Stimulated activated CD4-positive, alpha-beta T cell treated with anti-CD3 and anti-CD28 coated beads, Interleukin-2, amount 100 ng/mL, for 24 hours (primary cell): ENCODE data around the gene BNIP5.

Experiments
- DNase-seq, 2 donors: peaks; one replicate each; pipeline ENCODE4 v3.0.0-alpha.2; 2020

The BNIP5 gene

DNA sequence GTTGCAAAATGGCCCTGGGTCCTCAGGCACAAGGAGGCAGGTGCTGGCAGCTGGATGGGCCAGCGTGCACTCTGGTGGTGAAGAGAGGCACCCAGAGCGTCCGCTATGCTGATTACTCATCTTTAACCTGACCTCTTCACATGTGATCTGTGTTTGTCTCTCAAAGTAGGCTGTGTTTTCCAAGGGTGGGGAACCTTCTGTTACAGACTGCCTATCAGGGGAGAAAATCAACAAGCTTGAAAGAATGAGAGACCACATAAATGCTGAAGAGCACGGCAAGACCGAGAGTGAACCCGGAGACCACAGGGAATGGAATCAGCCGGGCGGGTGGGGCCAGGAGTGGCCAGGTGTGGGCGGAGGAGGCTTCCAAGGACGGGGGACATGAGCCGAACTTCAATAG is 16.2 kb downstream of the BNIP5 start:
- DNase-seq = no peak

DNA sequence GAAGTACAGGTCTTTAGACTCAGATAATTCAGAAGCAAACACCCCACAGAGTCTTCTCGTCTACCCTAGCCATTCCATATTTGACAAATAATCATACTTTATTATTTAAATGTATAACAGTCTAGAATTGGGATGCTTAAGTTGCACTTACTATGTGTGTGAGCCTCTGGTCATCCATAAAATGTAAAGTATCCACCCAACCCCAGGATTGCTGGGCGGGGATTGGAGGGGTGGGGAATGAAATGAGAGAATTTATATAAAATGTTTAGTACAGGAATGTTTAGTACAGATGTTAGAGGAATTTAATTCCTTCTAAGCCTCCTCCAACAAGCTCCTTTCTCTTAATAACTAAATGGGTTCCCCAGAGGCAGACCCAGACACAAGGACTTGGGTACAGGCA is 16.9 kb downstream of the BNIP5 start:
- no peak for DNase-seq

DNA sequence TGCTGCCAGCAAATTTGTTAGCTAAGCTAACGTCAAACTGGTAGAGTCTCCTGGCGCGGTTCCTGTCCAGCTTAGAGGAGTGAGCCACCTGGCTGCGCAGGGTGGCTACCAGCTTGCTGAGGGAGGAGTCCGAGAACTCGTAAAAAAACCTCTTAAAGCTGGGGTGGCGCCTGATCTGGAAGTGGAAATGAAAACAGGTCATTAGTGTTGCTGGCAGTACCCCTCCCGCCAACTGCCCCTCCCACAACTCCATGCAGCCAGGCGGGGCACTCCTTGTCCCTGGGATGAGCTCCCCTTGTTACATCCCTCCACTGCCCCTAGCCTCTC is 17.3 kb downstream of the BNIP5 start:
- no peak for DNase-seq

DNA sequence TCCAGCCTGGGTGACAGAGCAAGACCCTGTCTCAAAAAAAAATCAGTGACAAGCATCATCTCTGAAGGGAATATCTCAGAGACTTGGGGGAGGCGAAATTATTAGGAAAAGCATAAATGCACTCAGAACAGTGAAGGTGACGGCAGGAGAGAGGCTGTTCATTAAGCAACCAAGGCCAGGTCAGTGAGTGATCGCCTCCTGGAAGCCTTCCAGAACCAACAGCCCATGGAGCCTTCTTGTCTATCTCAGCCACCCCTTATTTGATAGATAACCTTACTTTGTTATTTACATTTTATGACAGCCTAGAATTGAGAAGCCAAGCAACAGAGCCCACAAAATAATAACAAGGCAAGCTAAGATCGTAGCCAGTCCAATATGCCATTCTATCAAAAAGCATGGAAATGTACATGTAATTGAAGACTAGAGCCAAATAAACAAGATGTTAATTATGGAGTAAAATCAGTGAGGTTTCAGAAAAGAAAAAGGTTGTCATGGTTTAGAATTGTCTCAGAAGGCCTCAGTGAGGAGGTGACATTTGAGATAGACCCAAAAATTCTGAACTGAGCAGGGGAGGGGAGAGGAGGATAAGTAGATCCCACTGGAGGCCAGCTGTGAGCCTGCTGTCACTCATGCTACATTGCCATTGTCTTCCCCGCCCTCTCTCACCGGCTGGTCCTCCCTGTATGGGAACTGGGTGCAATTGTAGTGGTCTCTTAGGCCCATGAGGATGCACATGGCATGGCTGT is 17.8 kb downstream of the BNIP5 start:
- no peak for DNase-seq

DNA sequence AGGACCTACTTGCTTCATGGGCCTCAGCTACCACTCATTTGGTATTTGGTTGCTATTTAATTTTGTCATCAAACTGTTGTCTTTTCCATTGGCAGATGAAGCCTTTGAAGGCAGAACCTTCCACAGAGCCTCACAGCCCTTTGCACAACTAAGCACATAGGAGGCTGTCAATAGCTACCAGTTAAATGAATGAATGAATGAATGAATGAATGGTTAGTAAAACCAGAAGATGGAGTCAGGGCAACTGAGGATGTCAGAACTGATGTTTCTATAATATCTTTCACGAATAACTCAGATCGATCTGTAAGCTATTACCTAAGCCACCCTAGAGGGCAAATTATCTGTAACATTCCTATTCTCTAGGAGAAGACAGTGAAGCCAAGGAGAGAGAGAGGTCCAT is 19.1 kb downstream of the BNIP5 start:
- no peak for DNase-seq

DNA sequence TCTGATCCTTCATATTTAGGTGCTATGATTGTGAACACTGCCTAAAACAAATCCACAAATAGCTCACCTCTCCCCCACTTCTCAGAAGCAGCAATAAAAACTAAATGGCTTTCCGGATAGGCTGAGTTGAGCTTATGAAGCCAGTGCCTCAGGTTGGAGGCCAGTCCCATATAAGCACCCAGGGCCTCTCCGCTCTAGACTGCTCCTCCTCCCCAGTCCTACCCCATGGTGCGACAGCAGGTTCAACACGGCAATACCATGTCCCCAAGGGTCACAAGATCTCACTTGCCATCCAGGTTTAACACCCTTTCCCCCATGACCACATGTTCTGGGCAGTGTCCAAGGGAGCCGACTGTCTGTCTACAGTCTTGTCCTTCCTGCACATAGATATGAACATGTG is 20.8 kb downstream of the BNIP5 start:
- DNase-seq = no peak

DNA sequence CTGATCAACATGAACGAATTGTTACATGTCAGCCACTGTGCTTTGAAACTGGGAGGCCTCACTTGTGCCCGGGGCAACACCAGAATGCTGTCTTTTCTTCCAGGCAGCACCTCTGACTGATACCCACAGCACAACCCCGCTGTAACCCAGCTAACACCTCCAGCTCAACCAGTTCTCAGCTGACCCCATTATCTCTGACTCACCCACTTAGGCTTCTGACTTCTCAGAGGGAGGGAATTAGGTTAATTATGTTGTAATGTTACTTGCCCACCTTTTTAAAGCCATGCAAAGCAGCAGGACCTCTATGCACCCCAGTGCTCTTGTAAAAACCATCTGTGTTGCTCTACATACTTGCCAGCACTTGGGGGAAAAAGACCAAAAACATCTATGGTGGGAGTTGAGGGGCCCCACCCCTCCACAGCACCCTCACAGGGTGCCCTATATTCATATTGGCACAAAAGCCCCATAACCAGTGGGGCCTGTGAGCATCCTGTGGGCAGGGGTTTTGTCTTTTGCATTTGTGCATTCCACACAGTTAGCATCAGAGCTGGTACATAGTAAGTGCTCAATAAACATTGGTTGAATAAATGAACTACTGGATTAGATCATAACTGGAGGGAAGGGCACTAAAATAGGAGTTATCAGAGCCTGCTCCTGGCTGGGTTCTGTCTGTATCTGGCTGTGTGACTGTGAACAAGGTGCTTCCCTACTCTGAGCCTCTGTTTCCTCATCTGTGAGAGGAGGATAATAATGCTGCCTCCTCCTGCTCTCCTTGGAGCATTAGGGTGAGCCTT is 22.3 kb downstream of the BNIP5 start:
- no peak for DNase-seq

DNA sequence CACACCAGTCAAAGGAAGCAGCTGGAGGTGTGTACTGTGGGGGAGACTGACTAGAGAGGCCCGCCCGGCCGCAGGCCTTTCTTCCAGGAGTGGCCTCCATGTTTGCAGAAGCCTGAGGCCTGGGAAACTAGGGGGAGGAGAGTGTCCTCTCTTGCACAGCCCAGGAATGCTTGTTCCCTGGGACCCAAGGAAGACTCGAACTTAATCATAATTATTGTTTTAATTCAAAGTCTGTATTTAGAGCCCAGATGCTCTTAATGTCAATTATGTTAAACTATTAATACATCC is 23.1 kb downstream of the BNIP5 start:
- DNase-seq = no peak

DNA sequence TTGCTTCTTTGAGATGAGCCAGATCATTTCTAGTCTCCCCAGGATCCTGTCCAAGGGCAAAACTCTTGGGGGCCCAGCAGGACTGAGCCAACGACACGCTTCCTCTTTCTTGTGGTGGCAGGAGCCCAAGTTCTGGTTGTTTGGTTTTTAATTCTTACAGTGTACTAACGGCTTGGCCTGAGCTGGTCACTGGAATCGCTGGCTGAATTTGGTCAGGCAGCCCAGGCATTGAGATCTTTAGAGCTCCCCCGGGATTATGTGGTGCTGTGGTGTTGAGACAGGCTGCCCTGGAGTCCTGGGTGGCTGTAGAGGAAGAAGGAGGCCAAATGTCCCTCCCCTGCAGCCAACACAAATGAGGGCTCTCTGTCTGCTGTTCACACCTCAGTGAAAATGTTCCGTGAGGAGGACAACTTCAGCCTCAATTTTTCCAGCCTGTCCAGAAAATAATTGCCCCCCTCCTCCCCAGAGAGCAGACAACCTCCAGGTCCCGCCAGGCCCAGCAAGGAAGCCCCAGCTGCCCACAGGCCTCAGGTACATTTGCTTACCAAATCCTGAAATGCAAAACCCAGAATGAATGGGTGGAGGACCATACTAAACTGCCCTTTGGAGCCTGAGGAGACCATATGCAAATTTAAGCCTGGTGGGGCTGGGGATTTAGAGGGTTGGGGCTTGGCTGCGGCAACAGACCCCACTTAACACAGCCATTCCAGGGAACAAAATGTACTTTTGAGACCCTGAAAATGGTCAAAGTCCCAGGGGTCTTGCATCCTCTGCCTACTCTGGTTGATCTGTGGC is 23.6 kb downstream of the BNIP5 start:
- no peak for DNase-seq

DNA sequence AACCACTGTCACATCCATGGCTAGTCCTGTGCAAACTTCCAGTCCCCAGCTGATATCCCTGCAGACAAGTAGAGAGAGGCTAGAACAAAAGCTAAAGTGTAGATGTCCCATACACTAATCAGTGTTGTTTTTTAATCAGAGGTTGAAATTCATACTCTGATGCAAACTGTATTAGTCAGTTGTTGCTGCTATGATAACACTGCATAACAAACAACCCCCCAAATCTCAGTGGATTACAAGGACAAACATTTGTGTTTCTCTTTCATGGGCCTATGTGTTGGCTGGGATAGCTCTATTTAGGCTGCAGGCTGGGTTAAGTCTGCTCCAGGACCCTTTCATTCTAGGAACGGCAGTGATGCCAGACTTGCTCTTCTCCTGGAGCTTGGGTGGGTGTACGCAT is 26.8 kb downstream of the BNIP5 start:
- DNase-seq = no peak

DNA sequence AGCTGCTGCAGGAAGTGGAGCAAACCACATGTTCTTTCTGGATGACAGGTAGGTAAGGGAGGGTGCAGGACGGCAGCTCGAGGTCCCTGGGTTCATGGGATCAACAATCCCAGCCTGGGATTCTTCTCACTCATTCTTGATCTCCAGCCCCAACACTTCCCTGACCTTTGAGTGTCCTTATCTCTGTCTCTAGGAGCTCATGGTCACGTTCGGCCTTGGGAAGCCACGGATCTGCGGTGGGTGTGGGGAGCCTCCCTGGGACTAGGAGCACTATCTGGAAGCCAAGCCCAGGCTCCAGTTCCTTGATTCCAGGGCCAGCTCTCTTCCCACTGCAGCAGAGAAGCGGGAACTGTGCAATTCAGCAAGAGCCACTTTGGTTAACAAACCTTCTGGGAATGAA is 27.5 kb downstream of the BNIP5 start:
- no peak for DNase-seq

DNA sequence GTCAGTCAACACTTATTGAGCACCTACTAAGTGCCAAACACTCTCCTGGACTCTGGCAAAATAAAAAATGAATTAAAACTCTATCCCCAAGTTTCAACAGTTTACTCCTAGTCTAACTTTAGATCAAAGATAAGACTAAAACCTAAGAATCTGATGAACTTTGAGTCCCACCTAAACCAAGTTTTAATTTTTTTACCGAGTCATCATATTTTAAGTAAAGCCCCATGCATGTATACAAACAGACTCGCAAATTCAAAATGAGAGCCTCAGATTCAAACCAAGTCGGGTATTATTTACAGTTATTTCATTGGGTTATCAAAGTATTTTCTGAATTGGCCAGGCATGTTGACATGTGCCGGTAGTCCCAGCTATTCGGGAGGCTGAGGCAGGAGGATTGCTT is 28.2 kb downstream of the BNIP5 start:
- no peak for DNase-seq

DNA sequence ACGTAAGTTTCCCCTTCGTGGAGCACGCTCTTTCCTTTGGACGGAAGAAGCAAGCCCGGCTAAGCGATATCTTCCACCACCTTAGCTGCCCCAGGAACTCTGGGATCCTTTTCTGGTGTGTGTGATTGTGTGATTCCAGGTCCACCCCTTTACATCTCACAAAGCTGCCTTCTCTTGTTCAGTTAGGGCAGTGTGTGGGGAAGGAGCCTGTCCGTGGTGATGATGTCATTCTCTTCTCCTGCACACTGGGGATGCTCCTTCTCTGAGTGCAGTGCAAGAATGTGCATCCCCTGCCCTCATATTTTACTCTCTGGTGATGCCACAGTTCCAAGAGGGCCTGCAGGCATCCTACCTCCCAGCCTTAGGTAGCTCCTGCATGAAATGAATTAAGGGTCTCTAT is 30.3 kb downstream of the BNIP5 start:
- DNase-seq = no peak

DNA sequence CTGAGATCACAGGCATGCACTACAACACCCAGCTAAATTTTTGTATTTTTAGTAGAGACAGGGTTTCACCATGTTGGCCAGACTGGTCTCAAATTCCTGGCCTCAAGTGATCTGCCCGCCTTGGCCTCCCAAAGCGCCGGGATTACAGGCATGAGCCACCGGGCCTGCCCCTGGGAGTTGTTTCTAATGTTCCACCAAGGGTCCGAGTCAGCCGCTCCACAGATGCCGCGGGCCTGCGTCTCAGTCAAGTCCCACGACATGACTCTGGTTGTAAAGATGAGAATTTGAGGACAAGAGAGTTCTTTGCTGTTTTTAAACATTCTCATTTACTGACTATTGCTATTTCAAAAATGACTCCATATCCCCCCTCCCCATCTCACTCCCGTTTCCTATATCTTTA is 30.8 kb downstream of the BNIP5 start:
- DNase-seq = no peak

DNA sequence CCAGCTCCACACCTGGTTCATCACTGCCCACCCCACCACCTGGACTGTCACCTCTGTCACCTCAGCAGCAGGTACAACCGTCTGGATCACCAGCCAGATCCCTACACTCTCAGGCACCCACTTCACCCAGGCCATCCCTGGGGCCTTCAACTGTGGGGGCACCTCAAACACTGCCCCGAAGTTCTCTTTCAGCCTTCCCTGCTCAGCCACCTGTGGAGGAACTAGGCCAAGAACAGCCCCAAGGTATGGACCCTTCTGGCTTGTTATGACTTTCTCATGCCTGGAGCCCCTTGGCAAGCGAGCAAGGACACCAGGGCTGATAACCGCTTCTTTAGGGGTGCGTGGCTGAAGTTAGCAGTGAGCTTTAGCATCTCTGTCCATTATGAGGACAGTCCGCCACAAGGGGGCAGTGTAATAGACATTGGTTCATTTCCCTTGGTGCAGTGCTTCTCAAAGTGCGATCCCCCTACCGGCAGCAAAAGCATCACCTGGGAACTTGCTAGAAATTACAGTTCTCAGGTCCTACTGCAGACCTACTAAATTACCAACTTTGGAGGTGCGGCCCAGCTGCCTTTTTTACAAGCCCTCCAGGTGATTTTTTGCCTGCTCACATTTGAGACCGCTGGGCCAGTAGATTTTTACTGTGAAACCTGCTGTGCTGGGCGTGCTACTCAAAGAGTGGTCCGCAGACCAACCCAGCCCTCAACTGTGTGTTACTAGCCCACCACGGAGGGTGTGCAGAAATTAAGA is 34.3 kb downstream of the BNIP5 start:
- peak; percentile 94 to 98 for DNase-seq

DNA sequence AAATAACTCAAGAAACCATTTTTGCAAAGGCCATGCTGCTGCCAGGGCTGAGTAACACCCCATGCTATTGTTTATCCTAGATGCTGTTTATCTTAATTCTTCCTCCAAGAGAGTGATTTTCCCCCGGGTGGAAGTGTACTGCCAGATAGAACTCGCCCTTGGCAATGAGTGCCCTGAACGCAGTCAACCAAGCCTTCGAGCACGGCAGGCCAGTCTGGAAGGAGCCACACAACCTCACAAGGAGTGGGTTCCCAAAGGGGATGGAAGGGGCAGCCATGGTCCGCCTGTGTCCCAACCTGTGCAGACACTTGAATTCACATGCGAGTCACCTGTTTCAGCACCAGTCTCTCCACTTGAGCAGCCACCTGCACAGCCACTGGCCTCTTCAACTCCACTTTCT is 34.9 kb downstream of the BNIP5 start:
- DNase-seq = no peak

DNA sequence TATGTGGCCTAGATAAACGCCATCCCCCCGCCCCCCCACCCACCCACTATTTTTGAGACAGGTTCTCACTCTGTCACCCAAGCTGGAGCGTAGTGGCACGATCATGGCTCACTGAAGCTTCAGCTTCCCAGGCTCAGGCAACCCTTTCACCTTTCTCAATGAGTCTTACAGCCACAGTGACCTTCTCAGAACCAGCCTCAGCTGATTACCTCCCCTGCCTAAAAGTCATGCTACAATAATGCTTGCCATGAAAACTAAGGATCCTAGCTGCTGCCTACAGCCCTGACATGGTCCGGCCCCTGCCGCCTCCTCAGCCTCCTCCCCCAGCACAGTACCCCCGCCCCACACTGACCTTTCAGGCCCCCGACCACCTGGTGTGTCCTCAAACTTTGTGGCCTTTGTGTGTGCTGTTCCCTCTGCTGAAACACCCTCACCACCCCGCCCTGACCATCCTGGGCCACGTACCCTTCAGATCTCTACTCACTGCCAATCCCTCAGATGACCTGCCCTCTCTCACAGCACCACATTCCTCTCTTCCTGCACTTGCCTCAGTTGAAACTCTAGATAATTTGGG is 35.5 kb downstream of the BNIP5 start:
- DNase-seq = no peak

DNA sequence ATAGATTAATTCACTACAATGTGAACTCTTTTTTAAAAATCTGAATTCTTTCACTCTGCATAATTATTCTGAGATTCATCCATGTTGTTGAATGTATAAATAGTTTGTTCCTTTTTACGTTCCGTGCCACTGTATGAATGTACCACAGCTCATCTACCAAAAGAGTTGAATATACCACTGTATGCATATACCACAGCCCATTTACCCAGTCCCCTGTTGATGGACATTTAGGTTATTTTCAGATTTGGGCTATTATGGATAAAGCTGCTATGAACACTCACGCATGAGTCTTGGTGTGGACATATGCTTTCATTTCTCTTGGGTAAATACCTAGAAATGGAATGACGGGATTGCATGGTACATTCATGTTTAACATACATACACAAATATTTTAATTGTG is 38.7 kb downstream of the BNIP5 start:
- DNase-seq = no peak

DNA sequence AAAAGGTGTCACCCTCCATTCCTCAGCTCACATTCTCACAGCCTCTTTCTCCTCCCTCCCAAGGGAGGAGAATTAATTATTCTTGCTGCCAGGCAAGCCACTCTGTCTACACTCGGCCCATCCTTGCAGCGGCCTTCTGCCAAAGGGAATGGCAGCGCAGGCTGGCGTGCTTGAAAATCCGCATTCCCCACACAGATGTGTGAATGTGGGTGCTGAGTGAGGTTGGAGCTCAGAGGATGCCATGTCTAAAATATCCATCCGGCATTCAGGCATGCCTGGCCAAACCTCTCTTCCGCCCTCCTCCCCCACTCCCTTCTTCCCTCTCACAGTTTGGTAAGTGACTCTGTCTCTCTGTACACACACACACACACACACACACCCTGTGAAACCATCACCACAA is 39.2 kb downstream of the BNIP5 start:
- DNase-seq = no peak

DNA sequence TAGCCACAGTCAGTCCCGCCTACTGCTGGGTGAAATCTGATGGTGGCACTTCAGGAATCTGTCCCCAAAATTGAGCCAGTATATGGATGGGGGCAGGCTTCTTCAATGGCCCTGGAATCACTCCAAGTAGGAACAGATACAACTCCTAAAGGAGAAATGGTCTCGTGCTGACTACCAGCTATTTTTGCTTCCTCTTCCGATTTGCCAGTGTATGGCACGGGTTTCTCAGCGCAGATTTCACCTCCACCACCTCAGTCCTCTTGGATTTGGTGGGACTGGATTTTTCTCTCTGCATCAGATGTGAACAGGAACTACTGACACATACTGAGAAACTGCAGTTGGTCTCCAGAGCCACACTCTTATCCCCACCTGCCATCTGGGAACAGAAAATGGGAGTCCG is 39.6 kb downstream of the BNIP5 start:
- no peak for DNase-seq

DNA sequence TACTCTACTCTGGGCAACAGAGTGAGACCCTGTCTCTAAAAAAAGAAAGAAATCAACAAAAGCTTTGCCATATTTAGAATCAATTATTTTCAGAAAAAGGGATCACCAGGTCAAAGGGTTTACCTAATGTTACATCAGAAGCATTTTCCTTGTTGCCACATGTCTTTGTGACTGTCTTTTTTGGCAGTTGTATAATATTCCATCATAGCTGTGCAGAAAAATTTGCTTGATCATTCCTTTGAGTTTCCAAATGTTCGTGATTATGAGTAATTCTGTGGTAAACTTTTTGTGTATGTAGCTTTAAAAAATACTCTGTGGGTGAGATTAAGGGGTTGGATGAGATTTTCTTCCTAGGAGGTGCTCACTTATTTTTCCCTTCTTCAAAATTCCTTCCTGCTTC is 40.4 kb downstream of the BNIP5 start:
- no peak for DNase-seq

DNA sequence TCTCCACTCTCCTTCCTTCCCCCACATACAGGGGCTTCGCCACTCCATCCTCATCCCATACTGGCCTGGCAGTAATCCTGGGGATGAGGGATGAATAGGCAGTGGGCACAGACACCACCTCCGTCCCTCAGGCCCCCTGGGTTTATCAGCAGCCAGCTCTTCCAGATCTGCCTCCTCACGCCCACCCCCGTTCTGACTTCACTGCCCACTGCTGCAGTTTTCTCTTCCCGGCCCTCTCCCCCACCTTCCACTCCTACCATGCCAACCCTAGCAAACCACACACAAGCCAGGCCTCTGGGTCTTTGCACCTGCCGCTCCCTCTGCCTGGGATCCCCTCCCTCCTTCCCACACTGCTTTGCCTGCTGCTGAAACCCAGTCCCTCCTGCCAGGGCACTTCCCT is 44.5 kb downstream of the BNIP5 start:
- no peak for DNase-seq
